HG02763 (cell line): Measurements from ENCODE around the gene KAT2B.
A peak's percentile ranks its signal among the peaks of the same experiment; 100 is the strongest.

Source experiments
- ATAC-seq: cut with Tn5 transposase; IDR thresholded peaks from one replicate; pipeline ENCODE4 v1.9.1; 2021; ENCODE audit warnings: mild to moderate bottlenecking, moderate library complexity; ENCODE audit not compliant: unreplicated experiment

KAT2B gene

GRCh38 chr3:20064796-20065564 is 24.7 kb downstream of the KAT2B start:
- ATAC-seq: no peak

- ATAC-seq: no peak
Observed at GRCh38 chr3:20066079-20066478, 25.8 kb downstream of the KAT2B start.

GRCh38 chr3:20066850-20067617 is 26.8 kb downstream of the KAT2B start:
- no peak for ATAC-seq

- ATAC-seq: no peak
Observed at GRCh38 chr3:20068512-20069177, 28.4 kb downstream of the KAT2B start.

- ATAC-seq: no peak
Observed at GRCh38 chr3:20069178-20069532, 28.9 kb downstream of the KAT2B start.

- no peak for ATAC-seq
Observed at GRCh38 chr3:20071175-20071574, 30.9 kb downstream of the KAT2B start.

- ATAC-seq: no peak
Observed at GRCh38 chr3:20072422-20072821, 32.2 kb downstream of the KAT2B start.

- no peak for ATAC-seq
Observed at GRCh38 chr3:20073068-20073467, 32.8 kb downstream of the KAT2B start.

GRCh38 chr3:20073683-20074082 is 33.4 kb downstream of the KAT2B start:
- ATAC-seq: no peak

GRCh38 chr3:20074226-20075063 is 34.2 kb downstream of the KAT2B start:
- no peak for ATAC-seq

GRCh38 chr3:20075197-20075596 is 35.0 kb downstream of the KAT2B start:
- no peak for ATAC-seq

- ATAC-seq: no peak
Observed at GRCh38 chr3:20076296-20076997, 36.2 kb downstream of the KAT2B start.

- ATAC-seq: no peak
Observed at GRCh38 chr3:20077068-20077467, 36.8 kb downstream of the KAT2B start.

- ATAC-seq: no peak
Observed at GRCh38 chr3:20078194-20078714, 38.0 kb downstream of the KAT2B start.

- no peak for ATAC-seq
Observed at GRCh38 chr3:20079621-20080020, 39.4 kb downstream of the KAT2B start.

GRCh38 chr3:20080956-20081554 is 40.8 kb downstream of the KAT2B start:
- peak; percentile 83 for ATAC-seq

- ATAC-seq: no peak
Observed at GRCh38 chr3:20083253-20083652, 43.0 kb downstream of the KAT2B start.

- no peak for ATAC-seq
Observed at GRCh38 chr3:20083953-20084352, 43.7 kb downstream of the KAT2B start.

- ATAC-seq: no peak
Observed at GRCh38 chr3:20091331-20092047, 51.2 kb downstream of the KAT2B start.
